Measurements from ENCODE around the gene LMOD3.

Gene LMOD3

GRCh38 chr3:69058947-69059224 lies 63.5 kb downstream of the LMOD3 start:
- Histone ChIP-seq H3K4me1 (ENCODE audit: control insufficient read depth, insufficient read depth, low read length) (no peaks in the 10 kb centered on the region), H3K4me3 (ENCODE audit: low read depth, low read length) (no peak overlapping the region), H3K27ac (ENCODE audit: low read depth, low read length) (no peak overlapping the region), H3K27me3 (ENCODE audit: control insufficient read depth, insufficient read depth, low read length) (no peaks in the 10 kb centered on the region), H3K36me3 (ENCODE audit: control insufficient read depth, insufficient read depth, low read length) (peaks cover 91% of the 10 kb centered on the region), H3K9me3 (ENCODE audit: control insufficient read depth, insufficient read depth, low read length) (no peaks in the 10 kb centered on the region), H3K9ac (ENCODE audit: low read depth, low read length) (no peak overlapping the region)

- Histone ChIP-seq H3K27ac (ENCODE audit: low read depth, low read length) (no peak overlapping the region), H3K9ac (ENCODE audit: low read depth, low read length) (no peak overlapping the region)
Observed at GRCh38 chr3:69058180-69058946, 64.0 kb downstream of the LMOD3 start.

More at GRCh38 chr3:69058180-69058946, 64.0 kb downstream of the LMOD3 start:
- Histone ChIP-seq H3K9me3 (ENCODE audit: control insufficient read depth, insufficient read depth, low read length) (no peaks in the 10 kb centered on the region), H3K4me1 (ENCODE audit: control insufficient read depth, insufficient read depth, low read length) (no peaks in the 10 kb centered on the region), H3K27me3 (ENCODE audit: control insufficient read depth, insufficient read depth, low read length) (no peaks in the 10 kb centered on the region), H3K36me3 (ENCODE audit: control insufficient read depth, insufficient read depth, low read length) (peaks cover 85% of the 10 kb centered on the region), H3K4me3 (ENCODE audit: low read depth, low read length) (no peak overlapping the region)

Measured in HUES48 (cell line).